HepG2 (cell line): ENCODE measurements around the gene MAP3K9. TPM values are rescaled to one million over a fixed set of nuclear protein-coding genes. Genes with fewer than 3 reads are reported as not detected.

Experiments used
- ATAC-seq: fragments of 200-7000 bp; cut with Tn5 transposase; 3 replicates; pipeline ENCODE4 v1.9.1; 2020; ENCODE audit warnings: mild to moderate bottlenecking, moderate library complexity
- BruUV-seq: library from RNA; stranded (reverse); fragments of 400-500 nt; replicated peaks from 2 replicates; lab custom pipeline; 2021; lab: Mats Ljungman, UMichigan
- CTCF ChIA-PET: fragments of 300-600 bp; formaldehyde crosslinking; extraction: SDS; loops from one replicate; lab custom pipeline; 2021; ENCODE audit warnings: low total read pairs, inconsistent platforms, low intra/inter-chr PET ratio; lab: Yijun Ruan, JAX
- POLR2A ChIA-PET: fragments of 350-600 bp; sonication (Branson Sonifier 250); formaldehyde crosslinking; loops from one replicate; lab custom pipeline; 2020; ENCODE audit warnings: antibody characterized with exemption, inconsistent platforms; lab: Yijun Ruan, JAX
- DNase-seq: peaks from one replicate; pipeline ENCODE4 v3.0.0-alpha.2; 2015; ENCODE audit warnings: low spot score
- FAIRE-seq: peaks from 3 replicates; lab custom pipeline; 2011; peaks lifted over from hg19 to GRCh38; lab: Jason Lieb, UNC
- H2AFZ ChIP-seq: one replicate; pipeline ENCODE4 v1.6.1; 2011; ENCODE audit warnings: low read length, inconsistent platforms
- H3K27ac ChIP-seq: fragments of 300-600 bp; 3 replicates; pipeline ENCODE4 v1.8.0; 2011; ENCODE audit warnings: mixed run types, mild to moderate bottlenecking, mixed read lengths, low read length, inconsistent platforms; ENCODE audit not compliant: insufficient read depth; ENCODE audit errors: extremely low read length
- H3K27me3 ChIP-seq, 2 experiments: fragments of 200-600 bp in 1 of 2; 2 replicates in 1 of 2; 3 replicates in 1 of 2; pipeline versions ENCODE4 v1.6.0 to v1.8.0; 2011; ENCODE audit warnings: low read length in 2 of 2, mild to moderate bottlenecking in 2 of 2, moderate library complexity in 2 of 2, inconsistent platforms in 1 of 2; ENCODE audit not compliant: insufficient read depth in 2 of 2, control insufficient read depth in 1 of 2
- H3K36me3 ChIP-seq, 2 experiments: fragments of 200-600 bp in 1 of 2; replicated peaks in 1 of 2; 2 replicates in 1 of 2; 3 replicates in 1 of 2; pipeline versions ENCODE4 v1.5.1 to v1.8.0; 2011; ENCODE audit warnings: low read length in 2 of 2, inconsistent platforms in 1 of 2; ENCODE audit not compliant: insufficient read depth in 2 of 2, control insufficient read depth in 1 of 2
- H3K4me1 ChIP-seq: 2 replicates; pipeline ENCODE4 v1.5.1; 2012; ENCODE audit warnings: low read length, inconsistent platforms; ENCODE audit not compliant: insufficient read depth
- H3K4me2 ChIP-seq: 2 replicates; pipeline ENCODE4 v1.6.0; 2011; ENCODE audit warnings: low read depth, low read length, inconsistent platforms
- H3K4me3 ChIP-seq, 3 experiments: fragments of 200-600 bp in 1 of 3; sonication (generic), shearing (Covaris generic) in 1 of 3; replicated peaks in 1 of 3; 2 replicates each; pipeline ENCODE4 v1.5.1; 2011 to 2016; ENCODE audit warnings: low read length in 3 of 3, inconsistent platforms in 2 of 3, low read depth in 2 of 3, mild to moderate bottlenecking in 2 of 3, control low read depth in 1 of 3, mixed read lengths in 1 of 3; ENCODE audit not compliant: insufficient read depth in 1 of 3
- H3K79me2 ChIP-seq: one replicate; pipeline ENCODE4 v1.6.1; 2011; ENCODE audit warnings: low read length, inconsistent platforms; ENCODE audit not compliant: insufficient read depth
- H3K9ac ChIP-seq: 2 replicates; pipeline ENCODE4 v1.6.0; 2011; ENCODE audit warnings: mild to moderate bottlenecking, low read depth, low read length, inconsistent platforms; ENCODE audit not compliant: insufficient read depth
- H3K9me3 ChIP-seq: 2 replicates; pipeline ENCODE4 v1.5.1; 2012; ENCODE audit warnings: mild to moderate bottlenecking, low read length
- H4K20me1 ChIP-seq: 2 replicates; pipeline ENCODE4 v1.6.0; 2011; ENCODE audit warnings: inconsistent platforms, mild to moderate bottlenecking, low read length, moderate library complexity; ENCODE audit not compliant: insufficient read depth
- BORCS8-MEF2B ChIP-seq: sonication (generic); formaldehyde crosslinking; IDR thresholded peaks from 2 replicates; pipeline ENCODE4 v1.8.0; 2022; ENCODE audit warnings: mild to moderate bottlenecking, missing genetic modification reagents
- FLYWCH1 ChIP-seq: sonication (generic); formaldehyde crosslinking; IDR thresholded peaks from 2 replicates; pipeline ENCODE4 v1.8.1; 2023; ENCODE audit warnings: mild to moderate bottlenecking, missing genetic modification reagents
- GLMP ChIP-seq: sonication (generic); formaldehyde crosslinking; IDR thresholded peaks from 2 replicates; pipeline ENCODE4 v1.9.0; 2021; ENCODE audit warnings: missing genetic modification reagents, mild to moderate bottlenecking, borderline replicate concordance
- JARID2 ChIP-seq: sonication (generic); formaldehyde crosslinking; IDR thresholded peaks from 2 replicates; pipeline ENCODE4 v1.8.1; 2023; ENCODE audit warnings: missing genetic modification reagents, inconsistent platforms; ENCODE audit not compliant: insufficient replicate concordance
- MAFG ChIP-seq: sonication (generic); formaldehyde crosslinking; IDR thresholded peaks from 2 replicates; pipeline ENCODE4 v1.5.1; 2020; ENCODE audit warnings: mild to moderate bottlenecking, missing genetic modification reagents
- PCBP2 ChIP-seq: fragments of 200-400 bp; formaldehyde crosslinking; optimal IDR thresholded peaks from 2 replicates; pipeline ENCODE3; 2018; ENCODE audit warnings: low read length, low read depth; ENCODE audit not compliant: poor library complexity, severe bottlenecking
- PHF8 ChIP-seq: sonication (generic); formaldehyde crosslinking; IDR thresholded peaks from 2 replicates; pipeline ENCODE4 v1.5.0; 2020; ENCODE audit warnings: missing genetic modification reagents
- SRY ChIP-seq: sonication (generic); formaldehyde crosslinking; IDR thresholded peaks from 2 replicates; pipeline ENCODE4 v1.8.0; 2022; ENCODE audit warnings: mild to moderate bottlenecking, missing genetic modification reagents
- TAF1 ChIP-seq: sonication (generic); formaldehyde crosslinking; IDR thresholded peaks from 2 replicates; pipeline ENCODE4 v1.4.0; 2020; ENCODE audit warnings: missing genetic modification reagents
- ZNF20 ChIP-seq: sonication (generic); formaldehyde crosslinking; IDR thresholded peaks from 2 replicates; pipeline ENCODE4 v1.4.0; 2020; ENCODE audit warnings: mild to moderate bottlenecking, moderate library complexity, missing genetic modification reagents
- ZNF577 ChIP-seq: sonication (generic); formaldehyde crosslinking; IDR thresholded peaks from 2 replicates; pipeline ENCODE4 v1.4.0; 2020; ENCODE audit warnings: mild to moderate bottlenecking, low read depth, missing genetic modification reagents, borderline replicate concordance
- ZNF772 ChIP-seq: sonication (generic); formaldehyde crosslinking; IDR thresholded peaks from 2 replicates; pipeline ENCODE4 v1.5.0; 2020; ENCODE audit warnings: mild to moderate bottlenecking, missing genetic modification reagents
- ZSCAN12 ChIP-seq: sonication (generic); formaldehyde crosslinking; IDR thresholded peaks from 2 replicates; pipeline ENCODE4 v1.9.0; 2021; ENCODE audit warnings: mild to moderate bottlenecking, missing genetic modification reagents
- WGBS: methylation state at CpG from one replicate; pipeline ENCODE4 v1.1.6; 2017; ENCODE audit warnings: low lambda C conversion rate; 5-methylcytosine and 5-hydroxymethylcytosine counted together
- in situ Hi-C: cut with HindIII; loops from 2 replicates; pipeline ENCODE4 v1.10.0; 2017; ENCODE audit warnings: low pct_unique_long_range_greater_than_20kb; ENCODE audit not compliant: extremely low pct_ligation_motif_present
- intact Hi-C: fragments of 100-400 bp; cut with micrococcal nuclease; formaldehyde crosslinking; loops from one replicate; pipeline ENCODE4 v1.10.0; 2022; ENCODE audit not compliant: unreplicated experiment
- polyA plus RNA-seq, 8 experiments: library from polyadenylated mRNA; depleted of rRNA in 3 of 8; stranded (reverse) in 7 of 8; unstranded in 1 of 8; fragments of >200 nt; fragmentation: Illumina TruSeq in 4 of 8; extraction: Trizol in 4 of 8; gene quantifications; 2 replicates each; pipeline versions ENCODE4 v1.2.1 to v1.2.3, GENCODE V29; 2011 to 2016; ENCODE audit warnings: low read depth in 4 of 8, missing spikeins in 1 of 8, mixed read lengths in 1 of 8; ENCODE audit not compliant: insufficient read depth in 1 of 8
- total RNA-seq, 5 experiments: library from RNA; depleted of rRNA; stranded (reverse); fragments of >200 nt; fragmentation: Illumina TruSeq; extraction: Trizol; gene quantifications; 2 replicates each; pipeline ENCODE4 v1.2.3, GENCODE V29; 2016; ENCODE audit warnings: low read depth in 1 of 5
- TF ChIP-seq, protein P1 (sequence below): IDR thresholded peaks from 2 replicates; pipeline ENCODE4 v1.6.1; 2016; ENCODE audit warnings: missing biosample characterization, missing genetic modification reagents, low read depth
- TF ChIP-seq, protein P2 (sequence below): sonication (generic); formaldehyde crosslinking; IDR thresholded peaks from 2 replicates; pipeline ENCODE4 v1.4.0; 2020; ENCODE audit warnings: mild to moderate bottlenecking, low read depth, missing genetic modification reagents
- TF ChIP-seq, protein P3 (sequence below): IDR thresholded peaks from 2 replicates; pipeline ENCODE4 v1.6.1; 2018; ENCODE audit warnings: missing genetic modification reagents, mild to moderate bottlenecking, missing compliant biosample characterization

MAP3K9 gene
- total and polyA plus RNA-seq, 2 of the 13 experiments (the other 11 are each of a cell fraction or from before 2014, with no cell fraction given), result 4.3 to 4.5 TPM

GRCh38 chr14:70718383-70719118 lies 90.8 kb downstream of the MAP3K9 start:
- no peak for DNase-seq
- POLR2A ChIA-PET, result no interaction called here
- Histone ChIP-seq H3K4me2 (no peak overlapping the region), H3K4me3 (no peak overlapping the region), H3K9ac (no peak overlapping the region), H2AFZ (no peak overlapping the region), H4K20me1 (no peaks in the 10 kb centered on the region), H3K36me3 (no peaks in the 10 kb centered on the region), H3K27me3 (no peaks in the 10 kb centered on the region), H3K79me2 (no peaks in the 10 kb centered on the region), H3K27ac (no peak overlapping the region), H3K4me1 (peaks cover 40% of the 10 kb centered on the region), H3K9me3 (no peaks in the 10 kb centered on the region)
- in situ Hi-C loops (no loop called here), intact Hi-C loops (no loop called here)
- no TSS peak for BruUV-seq
- ATAC-seq, result peak; percentile 36; the same call in 2 of the 3 replicates
- TF ChIP-seq PHF8 (CRISPR knock-in tag), result no peak
- TF ChIP-seq SRY (CRISPR knock-in tag), result no peak
- no peak for TF ChIP-seq BORCS8-MEF2B (CRISPR knock-in tag)
- TF ChIP-seq ZNF20 (CRISPR knock-in tag), result no peak
- TF ChIP-seq JARID2, result no peak
- TF ChIP-seq, protein P1, sequence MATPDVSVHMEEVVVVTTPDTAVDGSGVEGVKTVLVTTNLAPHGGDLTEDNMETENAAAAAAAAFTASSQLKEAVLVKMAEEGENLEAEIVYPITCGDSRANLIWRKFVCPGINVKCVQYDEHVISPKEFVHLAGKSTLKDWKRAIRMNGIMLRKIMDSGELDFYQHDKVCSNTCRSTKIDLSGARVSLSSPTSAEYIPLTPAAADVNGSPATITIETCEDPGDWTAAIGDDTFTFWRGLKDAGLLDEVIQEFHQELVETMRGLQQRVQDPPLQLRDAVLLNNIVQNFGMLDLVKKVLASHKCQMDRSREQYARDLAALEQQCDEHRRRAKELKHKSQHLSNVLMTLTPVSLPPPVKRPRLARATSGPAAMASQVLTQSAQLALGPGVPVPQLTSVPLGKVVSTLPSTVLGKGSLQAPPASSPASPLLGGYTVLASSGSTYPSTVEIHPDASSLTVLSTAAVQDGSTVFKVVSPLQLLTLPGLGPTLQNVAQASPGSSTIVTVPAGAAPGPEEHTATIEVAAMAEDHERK (CRISPR knock-in tag), result no peak
- no peak for TF ChIP-seq PCBP2
- TF ChIP-seq MAFG (CRISPR knock-in tag), result no peak
- no peak for TF ChIP-seq FLYWCH1
- no peak for TF ChIP-seq ZSCAN12 (CRISPR knock-in tag)
- TF ChIP-seq ZNF577 (CRISPR knock-in tag), result no peak
- TF ChIP-seq TAF1 (CRISPR knock-in tag), result no peak
- TF ChIP-seq, protein P2, sequence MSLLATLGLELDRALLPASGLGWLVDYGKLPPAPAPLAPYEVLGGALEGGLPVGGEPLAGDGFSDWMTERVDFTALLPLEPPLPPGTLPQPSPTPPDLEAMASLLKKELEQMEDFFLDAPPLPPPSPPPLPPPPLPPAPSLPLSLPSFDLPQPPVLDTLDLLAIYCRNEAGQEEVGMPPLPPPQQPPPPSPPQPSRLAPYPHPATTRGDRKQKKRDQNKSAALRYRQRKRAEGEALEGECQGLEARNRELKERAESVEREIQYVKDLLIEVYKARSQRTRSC, result no peak
- TF ChIP-seq GLMP, result no peak
- TF ChIP-seq, protein P3, sequence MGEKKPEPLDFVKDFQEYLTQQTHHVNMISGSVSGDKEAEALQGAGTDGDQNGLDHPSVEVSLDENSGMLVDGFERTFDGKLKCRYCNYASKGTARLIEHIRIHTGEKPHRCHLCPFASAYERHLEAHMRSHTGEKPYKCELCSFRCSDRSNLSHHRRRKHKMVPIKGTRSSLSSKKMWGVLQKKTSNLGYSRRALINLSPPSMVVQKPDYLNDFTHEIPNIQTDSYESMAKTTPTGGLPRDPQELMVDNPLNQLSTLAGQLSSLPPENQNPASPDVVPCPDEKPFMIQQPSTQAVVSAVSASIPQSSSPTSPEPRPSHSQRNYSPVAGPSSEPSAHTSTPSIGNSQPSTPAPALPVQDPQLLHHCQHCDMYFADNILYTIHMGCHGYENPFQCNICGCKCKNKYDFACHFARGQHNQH (CRISPR knock-in tag), result no peak
- TF ChIP-seq ZNF772 (CRISPR knock-in tag), result no peak
- WGBS, result 33% methylated on average over 6 of the region's 8 CpGs
- CTCF ChIA-PET, result no interaction called here
- no peak for FAIRE-seq
